Measurements from ENCODE around the gene SMAGP.
"Not testable (repeated sequence)": the region's sequence is repeated elsewhere in the genome, so short reads cannot be mapped to it uniquely, and the experiment has no call there.

The SMAGP gene

GRCh38 chr12:51269174-51270066 lies 795 bp downstream of the SMAGP start:
- H3K4me3 ChIP-seq (ENCODE audit: low read length) = peak overlapping the region; percentile 69
- DNase-seq (ENCODE audit: low read depth, low spot score) = no peak

DNA sequence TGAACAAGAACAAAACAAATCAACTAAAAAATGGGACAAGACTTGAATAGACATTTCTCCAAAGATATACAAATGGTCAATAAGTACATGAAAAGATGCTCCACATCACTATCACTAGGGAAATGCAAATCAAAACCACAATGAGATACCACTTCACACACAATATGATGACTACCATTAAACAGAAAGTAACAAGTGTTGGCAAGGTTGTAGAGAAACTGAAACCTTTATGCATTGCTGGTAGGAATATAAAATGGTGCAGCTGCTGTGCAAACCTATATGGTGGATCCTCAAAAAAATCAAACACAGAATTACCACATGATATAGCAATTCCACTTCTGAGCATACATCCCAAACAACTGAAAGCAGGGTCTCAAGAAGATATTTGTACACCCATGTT lies 5.2 kb downstream of the SMAGP start:
- no peak overlapping the region for H3K4me3 ChIP-seq (ENCODE audit: low read length)
- DNase-seq (ENCODE audit: low read depth, low spot score) = no peak

DNA sequence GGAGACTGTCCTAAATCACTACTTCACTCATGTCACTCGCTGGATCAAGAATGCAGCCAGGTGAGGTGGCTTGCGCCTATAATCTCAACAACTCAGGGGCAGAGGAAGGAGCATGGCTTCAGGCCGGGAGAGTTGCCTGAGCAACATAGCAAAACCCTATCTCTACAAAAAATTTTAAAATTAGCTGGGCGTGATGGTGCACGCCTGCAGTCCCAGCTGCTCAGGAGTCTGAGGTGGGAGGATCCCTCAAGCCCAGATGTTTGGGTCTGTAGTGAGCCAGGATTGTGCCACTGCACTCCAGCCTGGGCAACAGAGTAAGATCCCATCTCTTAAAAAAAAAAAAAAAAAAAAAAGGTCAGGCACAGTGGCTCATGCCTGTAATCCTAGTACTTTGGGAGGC lies 5.9 kb downstream of the SMAGP start:
- DNase-seq (ENCODE audit: low read depth, low spot score) = no peak

DNA sequence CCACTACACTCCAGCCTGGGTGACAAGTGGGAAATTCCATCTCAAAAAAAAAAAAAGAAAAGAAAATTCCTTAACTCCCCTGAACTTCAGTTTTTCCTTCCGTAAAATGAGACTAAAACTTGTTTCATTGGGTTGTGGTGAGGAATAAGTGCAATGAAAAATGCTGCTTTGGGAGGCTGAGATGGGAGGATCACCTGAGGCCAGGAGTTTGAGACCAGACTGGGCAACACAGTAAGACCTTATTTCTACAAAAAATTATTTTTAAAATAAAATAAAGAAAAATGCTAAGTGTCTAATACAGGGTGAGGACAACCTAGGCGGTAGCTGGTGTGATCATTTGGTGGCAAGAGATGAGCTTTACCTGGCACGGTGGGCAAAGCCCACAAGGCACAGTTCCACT lies 6.9 kb downstream of the SMAGP start:
- no peak for DNase-seq (ENCODE audit: low read depth, low spot score)
- no peak overlapping the region for H3K4me3 ChIP-seq (ENCODE audit: low read length)

More for the DNA sequence above, 5.9 kb downstream of the SMAGP start:
- H3K4me3 ChIP-seq (ENCODE audit: low read length) = no peak overlapping the region

DNA sequence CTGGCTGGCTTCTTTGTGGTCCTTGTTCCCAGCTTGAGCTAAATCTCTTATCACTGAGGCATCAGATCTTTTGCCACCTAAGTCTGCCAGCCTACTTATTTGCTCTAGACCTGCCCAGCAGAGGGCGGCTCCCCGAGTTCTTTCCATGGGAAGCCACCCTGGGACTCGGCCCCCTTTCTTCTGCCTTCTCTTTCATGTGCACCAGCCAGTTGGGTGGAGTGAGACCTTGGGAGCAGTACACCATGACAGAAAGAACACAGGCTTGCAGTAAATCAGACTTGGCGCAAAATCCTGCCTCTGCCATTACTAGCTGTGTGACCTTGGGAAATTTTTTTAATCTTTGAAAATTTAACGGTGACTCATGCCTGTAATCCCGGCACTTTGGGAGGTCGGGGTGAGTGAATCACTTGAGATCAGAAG lies 7.4 kb downstream of the SMAGP start:
- H3K4me3 ChIP-seq (ENCODE audit: low read length) = no peak overlapping the region
- peak; percentile 70 for DNase-seq (ENCODE audit: low read depth, low spot score)

GRCh38 chr12:51259600-51259999 lies 10.6 kb downstream of the SMAGP start:
- H3K4me3 ChIP-seq (ENCODE audit: low read length); DNase-seq (ENCODE audit: low read depth, low spot score): not testable (repeated sequence)

- no peak for DNase-seq (ENCODE audit: low read depth, low spot score)
- no peak overlapping the region for H3K4me3 ChIP-seq (ENCODE audit: low read length)
Measured at GRCh38 chr12:51254536-51254935, 15.7 kb downstream of the SMAGP start.

DNA sequence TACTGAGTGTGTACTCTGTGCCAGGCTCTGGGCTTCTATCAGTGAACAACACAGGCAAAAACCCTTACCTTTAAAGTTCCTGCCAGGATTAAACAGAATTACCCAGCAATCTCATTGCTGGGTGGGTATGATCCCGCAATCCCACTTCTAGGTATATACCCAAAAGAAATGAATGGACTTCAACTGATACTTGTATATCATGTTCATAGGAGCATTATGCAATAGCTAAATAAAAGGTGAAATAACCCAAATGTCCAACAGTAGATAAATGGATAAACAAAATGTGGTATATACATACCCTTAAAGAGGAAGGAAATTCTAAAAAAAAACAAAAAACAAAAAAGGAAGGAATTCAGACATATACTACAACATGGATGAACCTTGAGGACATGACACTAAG lies 16.9 kb downstream of the SMAGP start:
- no peak for DNase-seq (ENCODE audit: low read depth, low spot score)
- H3K4me3 ChIP-seq (ENCODE audit: low read length) = no peak overlapping the region

- DNase-seq (ENCODE audit: low read depth, low spot score) = no peak
- H3K4me3 ChIP-seq (ENCODE audit: low read length) = no peak overlapping the region
Measured at GRCh38 chr12:51247523-51248206, 22.6 kb downstream of the SMAGP start.

DNA sequence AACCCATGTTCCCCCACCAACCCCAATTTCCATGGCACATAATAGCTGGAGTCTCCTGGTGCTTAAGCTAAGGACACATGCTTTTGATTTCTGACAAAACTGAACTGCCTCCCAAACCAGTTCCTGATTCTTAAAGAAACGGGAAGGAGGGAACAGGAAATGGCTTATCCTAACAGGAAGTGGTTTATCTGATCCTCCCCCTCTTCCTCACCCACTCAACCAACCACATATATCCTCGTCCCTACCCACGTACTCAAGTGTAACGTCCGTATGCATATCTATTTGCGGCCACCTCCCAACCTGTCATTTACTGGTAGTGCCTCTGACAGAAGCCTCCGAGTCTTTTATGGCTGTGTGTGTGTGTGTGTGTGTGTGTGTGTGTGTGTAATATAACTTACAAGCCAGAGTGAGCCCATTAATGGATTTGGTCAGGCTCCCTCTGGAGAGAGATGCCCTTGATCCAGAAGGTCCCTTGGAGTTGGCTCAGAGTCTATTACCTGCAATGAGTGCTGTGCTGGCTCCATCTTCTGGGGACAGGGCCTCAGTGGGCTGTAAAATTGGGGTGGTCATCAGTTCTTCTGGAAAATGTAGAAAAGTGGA lies 23.9 kb downstream of the SMAGP start:
- H3K4me3 ChIP-seq (ENCODE audit: low read length) = peak overlapping the region; percentile 29

GRCh38 chr12:51245476-51246253 lies 24.6 kb downstream of the SMAGP start:
- H3K4me3 ChIP-seq (ENCODE audit: low read length) = peak overlapping the region; percentile 29
- DNase-seq (ENCODE audit: low read depth, low spot score) = no peak

More for the DNA sequence above, 23.9 kb downstream of the SMAGP start:
- DNase-seq (ENCODE audit: low read depth, low spot score) = peak; percentile 88

DNA sequence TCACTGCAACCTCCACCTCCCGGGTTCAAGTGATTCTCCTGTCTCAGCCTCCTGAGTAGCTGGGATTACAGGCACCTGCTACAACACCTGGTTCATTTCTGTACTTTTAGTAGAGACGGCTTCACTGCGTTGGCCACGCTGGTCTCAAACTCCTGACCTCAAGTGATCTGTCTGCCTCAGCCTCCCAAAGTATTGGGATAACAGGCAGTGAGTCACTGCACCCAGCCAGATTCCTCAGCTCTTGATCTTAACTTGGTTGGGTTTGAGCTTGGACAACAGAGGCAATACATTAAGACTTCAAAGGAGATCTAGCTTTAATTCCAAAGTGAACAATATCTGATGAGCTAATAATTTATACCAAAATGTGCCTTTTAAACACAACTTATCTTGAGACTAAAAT lies 25.9 kb downstream of the SMAGP start:
- DNase-seq (ENCODE audit: low read depth, low spot score) = no peak
- no peak overlapping the region for H3K4me3 ChIP-seq (ENCODE audit: low read length)

- no peak for DNase-seq (ENCODE audit: low read depth, low spot score)
- H3K4me3 ChIP-seq (ENCODE audit: low read length) = no peak overlapping the region
Measured at GRCh38 chr12:51242876-51243275, 27.3 kb downstream of the SMAGP start.

- DNase-seq (ENCODE audit: low read depth, low spot score) = no peak
- no peak overlapping the region for H3K4me3 ChIP-seq (ENCODE audit: low read length)
Measured at GRCh38 chr12:51242120-51242519, 28.1 kb downstream of the SMAGP start.

DNA sequence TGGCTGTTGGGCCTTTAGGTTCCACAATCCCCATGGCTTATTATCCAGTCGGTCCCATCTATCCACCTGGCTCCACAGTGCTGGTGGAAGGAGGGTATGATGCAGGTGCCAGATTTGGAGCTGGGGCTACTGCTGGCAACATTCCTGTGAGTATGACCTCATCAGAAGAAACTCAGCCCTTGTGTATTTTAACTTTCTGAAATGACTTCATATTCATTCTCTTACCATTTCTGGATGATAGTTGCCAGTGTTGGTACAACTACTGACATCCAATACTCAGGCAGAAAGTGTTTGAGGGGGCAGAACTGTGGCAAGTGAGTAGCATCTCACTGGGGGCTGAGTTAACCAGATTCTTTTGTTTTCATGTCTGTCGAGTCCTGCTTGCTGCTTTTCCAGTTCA lies 29.2 kb downstream of the SMAGP start:
- DNase-seq (ENCODE audit: low read depth, low spot score) = no peak
- no peak overlapping the region for H3K4me3 ChIP-seq (ENCODE audit: low read length)

GRCh38 chr12:51238510-51239334 lies 31.5 kb downstream of the SMAGP start, which contains the start of gene DAZAP2:
Gene DAZAP2 (plus strand): TSS chr12:51238826. CDS start chr12:51238908, 82 bp downstream.
- H3K4me3 ChIP-seq (ENCODE audit: low read length) = peak within 1 kb of the TSS; percentile 98
- DNase-seq (ENCODE audit: low read depth, low spot score) = peak; percentile 94

- peak overlapping the region; percentile 98 for H3K4me3 ChIP-seq (ENCODE audit: low read length)
- peak; percentile 45 for DNase-seq (ENCODE audit: low read depth, low spot score)
Measured at GRCh38 chr12:51238037-51238509, 32.1 kb downstream of the SMAGP start.

DNA sequence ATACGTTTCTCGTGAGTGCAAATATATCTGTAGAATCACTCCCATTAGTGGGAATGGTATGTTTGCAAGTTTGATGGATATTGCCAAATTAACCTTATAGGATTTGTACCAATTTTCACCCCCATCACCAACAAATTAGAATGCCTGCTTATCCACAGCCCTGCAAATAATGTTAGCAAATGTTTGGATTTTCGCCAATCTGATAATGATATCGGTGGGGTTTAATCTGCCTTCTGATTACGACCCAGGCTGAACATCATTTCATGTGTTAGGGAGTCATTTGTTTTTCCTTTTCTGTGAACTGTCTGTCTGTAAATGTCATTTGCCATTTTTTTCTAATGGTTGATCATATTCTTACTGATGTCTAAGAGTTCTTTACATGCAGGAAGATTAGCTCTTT lies 35.7 kb downstream of the SMAGP start:
- DNase-seq (ENCODE audit: low read depth, low spot score) = no peak
- H3K4me3 ChIP-seq (ENCODE audit: low read length) = no peak overlapping the region
